Activated CD4-positive, alpha-beta T cell treated with anti-CD3 and anti-CD28 coated beads for 4 hours (primary cell): ENCODE results near the gene CLTCL1.
"Not testable (repeated sequence)": the region's sequence is repeated elsewhere in the genome, so short reads cannot be mapped to it uniquely, and the experiment has no call there.

Experiments
- DNase-seq, 2 donors: peaks; one replicate each; pipeline ENCODE4 v3.0.0-alpha.2; 2020

The CLTCL1 gene

GRCh38 chr22:19215360-19215759, 76.2 kb downstream of the CLTCL1 start:
- no peak for DNase-seq

GRCh38 chr22:19214078-19214473, 77.4 kb downstream of the CLTCL1 start:
- no peak for DNase-seq

- no peak for DNase-seq
These were observed 78.0 kb downstream of the CLTCL1 start for GRCh38 chr22:19213442-19214077.

- no peak for DNase-seq
These were observed 78.5 kb downstream of the CLTCL1 start for GRCh38 chr22:19213001-19213400.

- DNase-seq = no peak
These were observed 79.1 kb downstream of the CLTCL1 start for GRCh38 chr22:19212302-19212870.

GRCh38 chr22:19210188-19210587, 81.3 kb downstream of the CLTCL1 start:
- no peak for DNase-seq

GRCh38 chr22:19208287-19208847, 83.2 kb downstream of the CLTCL1 start:
- DNase-seq = no peak

GRCh38 chr22:19207884-19208283, 83.6 kb downstream of the CLTCL1 start:
- DNase-seq = no peak

GRCh38 chr22:19207401-19207808, 84.1 kb downstream of the CLTCL1 start:
- DNase-seq = no peak

- no peak for DNase-seq
These were observed 85.2 kb downstream of the CLTCL1 start for GRCh38 chr22:19206287-19206686.

GRCh38 chr22:19204640-19205039, 86.9 kb downstream of the CLTCL1 start:
- DNase-seq = no peak

GRCh38 chr22:19203834-19204233, 87.7 kb downstream of the CLTCL1 start:
- DNase-seq = no peak

GRCh38 chr22:19202799-19203186, 88.7 kb downstream of the CLTCL1 start:
- not testable (repeated sequence) for DNase-seq

- DNase-seq = no peak
These were observed 89.4 kb downstream of the CLTCL1 start for GRCh38 chr22:19201869-19202798.

- DNase-seq = no peak
These were observed 90.2 kb downstream of the CLTCL1 start for GRCh38 chr22:19201130-19201868.

GRCh38 chr22:19199479-19199878, 92.0 kb downstream of the CLTCL1 start:
- no peak for DNase-seq

GRCh38 chr22:19197997-19198865, 93.3 kb downstream of the CLTCL1 start:
- DNase-seq = no peak

GRCh38 chr22:19196841-19197612, 94.5 kb downstream of the CLTCL1 start:
- DNase-seq = no peak

GRCh38 chr22:19195796-19196731, 95.5 kb downstream of the CLTCL1 start:
- no peak for DNase-seq
